ENCODE data around the gene ITPK1.

Gene ITPK1

DNA sequence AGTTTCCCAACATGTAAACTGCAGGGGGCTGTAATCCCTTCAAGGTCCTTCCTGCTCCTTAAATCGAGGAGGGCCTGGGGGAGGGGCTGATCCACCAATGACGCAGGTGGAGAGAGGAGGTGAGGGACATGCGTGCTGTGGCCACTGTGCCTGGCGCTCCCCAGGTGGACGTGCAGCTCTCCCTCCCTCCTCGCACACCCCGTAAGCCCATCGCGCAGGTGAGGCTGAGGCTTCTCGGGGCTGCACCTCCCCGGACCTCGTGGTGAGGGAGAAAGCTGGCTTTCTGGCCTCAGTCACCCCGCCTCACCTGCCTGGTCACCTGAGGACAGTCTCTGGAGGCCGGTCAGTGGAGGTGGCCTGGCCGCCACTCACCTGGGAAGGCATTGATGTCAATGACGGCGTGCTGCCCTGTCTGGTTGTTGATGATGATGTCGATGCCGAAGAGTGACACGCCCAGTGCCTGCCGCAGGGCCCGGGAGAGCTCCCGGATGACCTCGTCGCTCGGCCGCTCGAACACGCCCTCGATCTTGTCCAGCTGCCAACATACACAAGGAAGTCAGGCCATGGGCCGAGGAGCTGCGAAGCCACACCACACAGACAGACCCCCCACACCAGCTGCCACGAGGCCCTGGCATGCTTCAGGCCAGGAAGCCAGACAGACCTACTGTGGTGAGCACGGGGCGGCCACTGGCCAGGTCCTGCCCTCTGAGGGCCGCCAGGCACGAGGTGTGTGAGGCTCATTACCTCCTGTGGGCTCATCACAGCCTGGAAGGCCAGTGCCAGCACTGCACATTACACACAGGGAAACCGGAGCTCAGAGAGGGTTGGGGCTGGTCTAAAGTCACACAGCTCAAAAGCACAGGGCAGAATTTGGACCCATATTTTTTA is 169.5 kb downstream of the ITPK1 start:
- DNase-seq (ENCODE audit: low read depth, low spot score), result no peak
- Histone ChIP-seq H3K9me3 (ENCODE audit: low read depth, low read length) (no peaks in the 10 kb centered on the region), H3K4me3 (no peak overlapping the region), H3K27ac (no peak overlapping the region), H3K9ac (ENCODE audit: insufficient read length) (no peak overlapping the region), H3K36me3 (ENCODE audit: insufficient read depth, low read length) (peaks cover 3% of the 10 kb centered on the region; the same call in 1 of the 2 replicates)
- TF ChIP-seq EZH2 (IDR thresholded peaks at IDR 0.05), result no peak
- no peak for TF ChIP-seq FOXP2 (optimal IDR thresholded peaks at IDR 0.05; ENCODE audit: control extremely low read depth, extremely low read length, insufficient read depth)
- TF ChIP-seq POLR2AphosphoS5 (IDR thresholded peaks at IDR 0.05; ENCODE audit: borderline replicate concordance, low read depth, low read length), result no peak

- no peak for TF ChIP-seq EZH2 (IDR thresholded peaks at IDR 0.05)
- no peak for TF ChIP-seq FOXP2 (optimal IDR thresholded peaks at IDR 0.05; ENCODE audit: control extremely low read depth, extremely low read length, insufficient read depth)
- TF ChIP-seq POLR2AphosphoS5 (IDR thresholded peaks at IDR 0.05; ENCODE audit: borderline replicate concordance, low read depth, low read length), result no peak
- no peak for DNase-seq (ENCODE audit: low read depth, low spot score)
- no peak overlapping the region for H3K27ac ChIP-seq
Observed at GRCh38 chr14:92945544-92945943, 170.2 kb downstream of the ITPK1 start.

DNA sequence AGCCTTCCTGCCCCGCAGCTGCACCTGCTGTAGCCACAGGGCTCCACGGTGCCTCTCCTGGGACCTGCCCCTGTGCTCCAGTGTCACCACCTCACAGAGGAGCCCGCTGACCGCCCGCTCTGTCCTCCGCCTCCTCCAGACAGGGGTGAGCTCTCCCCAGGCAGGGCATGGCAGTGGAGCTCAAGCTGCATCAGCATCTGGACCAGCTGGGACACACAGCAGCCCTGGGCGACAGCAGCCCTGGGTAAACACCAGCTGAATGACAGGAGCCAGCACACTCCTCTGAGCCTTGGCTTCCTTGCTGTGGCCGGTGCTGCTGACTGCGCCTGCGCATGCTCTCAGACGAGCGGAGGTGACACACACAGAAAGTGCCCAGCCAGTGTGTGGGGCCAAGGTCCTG is 170.7 kb downstream of the ITPK1 start:
- TF ChIP-seq EZH2 (IDR thresholded peaks at IDR 0.05), result no peak
- no peak for TF ChIP-seq POLR2AphosphoS5 (IDR thresholded peaks at IDR 0.05; ENCODE audit: borderline replicate concordance, low read depth, low read length)
- TF ChIP-seq FOXP2 (optimal IDR thresholded peaks at IDR 0.05; ENCODE audit: control extremely low read depth, extremely low read length, insufficient read depth), result no peak
- Histone ChIP-seq H3K9me3 (ENCODE audit: low read depth, low read length) (no peaks in the 10 kb centered on the region), H3K9ac (ENCODE audit: insufficient read length) (no peak overlapping the region), H3K36me3 (ENCODE audit: insufficient read depth, low read length) (no peaks in the 10 kb centered on the region; the same call in 1 of the 2 replicates), H3K4me3 (no peak overlapping the region), H3K27ac (no peak overlapping the region)
- no peak for DNase-seq (ENCODE audit: low read depth, low spot score)

More at GRCh38 chr14:92945544-92945943, 170.2 kb downstream of the ITPK1 start:
- Histone ChIP-seq H3K9me3 (ENCODE audit: low read depth, low read length) (no peaks in the 10 kb centered on the region), H3K4me3 (no peak overlapping the region), H3K36me3 (ENCODE audit: insufficient read depth, low read length) (no peaks in the 10 kb centered on the region; the same call in 1 of the 2 replicates), H3K9ac (ENCODE audit: insufficient read length) (no peak overlapping the region)

- Histone ChIP-seq H3K9me3 (ENCODE audit: low read depth, low read length) (no peaks in the 10 kb centered on the region), H3K27ac (no peak overlapping the region), H3K36me3 (ENCODE audit: insufficient read depth, low read length) (no peaks in the 10 kb centered on the region; the same call in 1 of the 2 replicates), H3K4me3 (no peak overlapping the region), H3K9ac (ENCODE audit: insufficient read length) (no peak overlapping the region)
- TF ChIP-seq EZH2 (IDR thresholded peaks at IDR 0.05), result no peak
- no peak for TF ChIP-seq POLR2AphosphoS5 (IDR thresholded peaks at IDR 0.05; ENCODE audit: borderline replicate concordance, low read depth, low read length)
- no peak for TF ChIP-seq FOXP2 (optimal IDR thresholded peaks at IDR 0.05; ENCODE audit: control extremely low read depth, extremely low read length, insufficient read depth)
- DNase-seq (ENCODE audit: low read depth, low spot score), result no peak
Observed at GRCh38 chr14:92943855-92944570, 171.7 kb downstream of the ITPK1 start.

DNA sequence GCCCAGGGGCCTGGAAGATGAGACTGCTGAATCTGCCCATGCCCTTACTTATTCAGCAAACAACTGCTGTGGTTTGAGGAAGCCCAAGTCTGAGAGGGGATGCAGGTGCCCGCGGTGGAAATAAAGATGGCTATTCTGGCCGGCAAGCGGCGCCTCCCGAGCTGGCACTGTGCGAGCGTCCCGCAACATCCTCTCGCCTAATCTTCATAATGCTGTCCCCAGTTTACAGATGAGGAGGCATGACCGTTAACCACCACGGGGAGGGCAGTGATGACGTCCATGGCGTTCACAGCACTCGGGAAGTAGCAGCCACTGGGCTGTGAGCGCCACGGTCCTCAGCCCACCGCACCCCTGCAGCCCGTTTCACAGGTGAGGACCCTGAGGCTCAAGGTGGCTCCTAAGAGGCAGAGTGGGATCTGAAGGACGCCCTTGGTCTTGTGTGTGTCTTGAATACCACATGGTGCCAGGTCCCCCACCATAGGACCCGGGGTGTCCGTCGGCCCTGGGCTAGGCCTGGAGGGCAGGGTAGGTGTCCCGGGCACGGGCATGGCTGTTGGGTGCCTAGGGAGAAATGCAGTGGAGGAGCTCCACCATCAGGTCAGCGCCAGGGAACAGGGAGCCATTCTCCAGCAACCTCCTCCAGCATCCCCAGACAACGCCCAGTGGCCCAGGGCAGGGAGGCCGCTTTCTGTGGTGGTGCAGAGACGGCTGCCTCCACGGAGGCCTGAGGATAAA is 172.6 kb downstream of the ITPK1 start:
- DNase-seq (ENCODE audit: low read depth, low spot score), result no peak
- H3K9me3 ChIP-seq (ENCODE audit: low read depth, low read length), result no peaks in the 10 kb centered on the region
- H3K27ac ChIP-seq, result no peak overlapping the region
- H3K4me3 ChIP-seq, result no peak overlapping the region
- TF ChIP-seq EZH2 (IDR thresholded peaks at IDR 0.05), result no peak
- no peak for TF ChIP-seq POLR2AphosphoS5 (IDR thresholded peaks at IDR 0.05; ENCODE audit: borderline replicate concordance, low read depth, low read length)
- no peak for TF ChIP-seq FOXP2 (optimal IDR thresholded peaks at IDR 0.05; ENCODE audit: control extremely low read depth, extremely low read length, insufficient read depth)
- no peaks in the 10 kb centered on the region; the same call in 1 of the 2 replicates for H3K36me3 ChIP-seq (ENCODE audit: insufficient read depth, low read length)
- no peak overlapping the region for H3K9ac ChIP-seq (ENCODE audit: insufficient read length)

DNA sequence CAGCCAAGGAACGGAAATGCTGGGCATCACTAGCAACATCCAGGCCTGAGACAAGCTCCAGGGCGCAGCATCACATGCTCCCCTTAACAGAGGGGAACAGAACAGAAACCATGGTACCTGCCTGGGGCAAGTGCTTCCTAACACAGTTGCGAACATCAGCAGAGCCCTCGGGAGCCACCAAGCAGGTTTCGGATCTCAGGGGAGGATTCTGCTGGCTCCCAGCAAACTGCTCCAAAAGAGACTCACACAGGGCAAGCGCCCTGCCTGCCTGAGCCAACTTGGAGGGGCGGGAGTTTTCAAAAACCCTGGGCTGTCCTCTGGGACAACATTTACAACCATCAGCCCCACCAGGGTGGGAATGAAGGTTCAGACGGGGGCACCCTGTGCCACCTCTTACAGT is 173.1 kb downstream of the ITPK1 start:
- DNase-seq (ENCODE audit: low read depth, low spot score), result no peak
- H3K27ac ChIP-seq, result no peak overlapping the region
- no peak overlapping the region for H3K9ac ChIP-seq (ENCODE audit: insufficient read length)
- H3K36me3 ChIP-seq (ENCODE audit: insufficient read depth, low read length), result no peaks in the 10 kb centered on the region; the same call in 1 of the 2 replicates
- no peaks in the 10 kb centered on the region for H3K9me3 ChIP-seq (ENCODE audit: low read depth, low read length)
- no peak for TF ChIP-seq FOXP2 (optimal IDR thresholded peaks at IDR 0.05; ENCODE audit: control extremely low read depth, extremely low read length, insufficient read depth)
- TF ChIP-seq POLR2AphosphoS5 (IDR thresholded peaks at IDR 0.05; ENCODE audit: borderline replicate concordance, low read depth, low read length), result no peak
- no peak for TF ChIP-seq EZH2 (IDR thresholded peaks at IDR 0.05)
- no peak overlapping the region for H3K4me3 ChIP-seq

DNA sequence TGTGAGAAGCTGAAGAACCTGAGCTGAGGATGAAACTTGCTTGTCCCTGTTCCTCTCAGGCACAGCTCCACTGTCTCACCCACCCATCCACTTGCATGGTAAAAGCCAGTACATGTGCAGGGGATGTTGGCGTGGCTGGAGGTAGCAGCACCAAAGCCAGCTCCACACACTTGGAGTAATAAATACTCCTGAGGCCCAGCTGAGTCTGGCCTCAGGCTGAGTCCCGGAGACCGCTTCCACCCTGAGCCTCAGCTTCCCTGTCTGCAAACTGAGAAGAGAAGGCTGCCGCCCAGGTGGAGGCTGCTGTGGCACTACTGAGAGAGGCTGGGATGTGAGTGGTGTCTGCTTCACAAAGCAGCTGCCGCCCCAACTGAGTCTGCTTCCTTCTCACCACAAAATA is 173.6 kb downstream of the ITPK1 start:
- TF ChIP-seq POLR2AphosphoS5 (IDR thresholded peaks at IDR 0.05; ENCODE audit: borderline replicate concordance, low read depth, low read length) (no peak), EZH2 (IDR thresholded peaks at IDR 0.05) (no peak), FOXP2 (optimal IDR thresholded peaks at IDR 0.05; ENCODE audit: control extremely low read depth, extremely low read length, insufficient read depth) (no peak)
- no peaks in the 10 kb centered on the region for H3K9me3 ChIP-seq (ENCODE audit: low read depth, low read length)
- no peak for DNase-seq (ENCODE audit: low read depth, low spot score)
- no peak overlapping the region for H3K4me3 ChIP-seq
- no peak overlapping the region for H3K9ac ChIP-seq (ENCODE audit: insufficient read length)
- no peaks in the 10 kb centered on the region; the same call in 1 of the 2 replicates for H3K36me3 ChIP-seq (ENCODE audit: insufficient read depth, low read length)
- no peak overlapping the region for H3K27ac ChIP-seq

Data from SK-N-MC (cell line).